Thyroid gland (tissue), 4 donors: ENCODE data around the gene UMODL1.

Experiments used
- POLR2A ChIP-seq, 2 donors: fragments of 450-650 bp; IDR thresholded peaks; one replicate each; pipeline ENCODE4 v1.6.1; 2017; ENCODE audit warnings: antibody characterized with exemption in 2 of 2, mild to moderate bottlenecking in 2 of 2, moderate library complexity in 1 of 2
- TF ChIP-seq, protein P1 (sequence below), 6 experiments: fragments of 200-600 bp in 3 of 6; fragments of 450-650 bp in 3 of 6; sonication (generic) in 3 of 6; IDR thresholded peaks; one replicate each; pipeline ENCODE4 v1.5.1; 2016 to 2019; ENCODE audit warnings: antibody characterized with exemption in 6 of 6, mild to moderate bottlenecking in 2 of 6, inconsistent platforms in 1 of 6, moderate library complexity in 1 of 6

DNA sequence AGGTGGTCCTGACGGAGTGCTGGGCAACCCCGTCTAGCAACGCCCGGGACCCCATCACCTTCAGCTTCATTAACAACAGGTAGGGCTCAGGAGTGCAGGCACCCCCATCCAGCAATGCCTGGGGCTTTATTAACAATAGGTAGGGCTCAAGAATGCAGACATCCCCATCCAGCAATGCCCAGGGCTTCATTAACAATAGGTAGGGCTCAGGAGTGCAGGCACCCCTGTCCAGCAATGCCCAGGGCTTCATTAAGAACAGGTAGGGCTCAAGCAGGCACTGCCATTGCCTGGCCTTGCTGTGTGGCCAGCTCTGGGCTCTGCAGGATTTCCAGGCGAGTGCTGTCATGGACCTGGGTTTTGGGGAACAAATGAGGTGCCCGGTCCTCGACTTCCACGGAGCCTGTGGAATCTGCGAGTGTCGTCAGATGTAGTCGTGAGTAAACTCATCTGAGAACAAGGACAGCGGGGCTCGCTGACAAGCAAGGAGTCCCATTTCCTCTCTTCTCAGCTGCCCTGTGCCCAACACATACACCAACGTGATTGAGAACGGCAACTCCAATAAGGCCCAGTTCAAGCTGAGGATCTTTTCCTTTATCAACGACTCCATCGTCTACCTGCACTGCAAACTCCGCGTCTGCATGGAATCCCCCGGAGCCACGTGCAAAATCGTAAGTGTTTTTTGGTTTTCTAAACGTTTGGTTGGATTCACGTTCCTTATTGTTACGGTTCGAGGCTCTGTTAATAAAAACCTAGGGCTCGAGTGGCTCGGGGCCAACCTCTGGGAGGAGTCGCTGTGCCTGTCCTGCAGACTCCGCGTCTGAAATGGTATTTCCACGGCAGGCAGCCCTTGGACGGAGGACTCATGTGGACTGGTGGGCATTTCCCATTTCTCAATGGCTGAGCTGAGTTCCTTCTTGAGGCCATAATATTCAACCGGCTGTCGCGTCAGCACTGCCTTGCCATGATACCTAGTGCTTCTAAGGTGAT lies 56.3 kb downstream of the UMODL1 start:
- TF ChIP-seq, protein P1, sequence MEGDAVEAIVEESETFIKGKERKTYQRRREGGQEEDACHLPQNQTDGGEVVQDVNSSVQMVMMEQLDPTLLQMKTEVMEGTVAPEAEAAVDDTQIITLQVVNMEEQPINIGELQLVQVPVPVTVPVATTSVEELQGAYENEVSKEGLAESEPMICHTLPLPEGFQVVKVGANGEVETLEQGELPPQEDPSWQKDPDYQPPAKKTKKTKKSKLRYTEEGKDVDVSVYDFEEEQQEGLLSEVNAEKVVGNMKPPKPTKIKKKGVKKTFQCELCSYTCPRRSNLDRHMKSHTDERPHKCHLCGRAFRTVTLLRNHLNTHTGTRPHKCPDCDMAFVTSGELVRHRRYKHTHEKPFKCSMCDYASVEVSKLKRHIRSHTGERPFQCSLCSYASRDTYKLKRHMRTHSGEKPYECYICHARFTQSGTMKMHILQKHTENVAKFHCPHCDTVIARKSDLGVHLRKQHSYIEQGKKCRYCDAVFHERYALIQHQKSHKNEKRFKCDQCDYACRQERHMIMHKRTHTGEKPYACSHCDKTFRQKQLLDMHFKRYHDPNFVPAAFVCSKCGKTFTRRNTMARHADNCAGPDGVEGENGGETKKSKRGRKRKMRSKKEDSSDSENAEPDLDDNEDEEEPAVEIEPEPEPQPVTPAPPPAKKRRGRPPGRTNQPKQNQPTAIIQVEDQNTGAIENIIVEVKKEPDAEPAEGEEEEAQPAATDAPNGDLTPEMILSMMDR (IDR thresholded peaks at IDR 0.05) = no peak
- TF ChIP-seq POLR2A (IDR thresholded peaks at IDR 0.05) = no peak
